T-helper 2 cell treated with Interferon-gamma antibody and Interleukin-4, amounts not matched to agents 100 ng/mL and 5 ng/mL, for 36 hours (primary cell): ENCODE measurements around the gene CCT2. TPM values are rescaled to one million over a fixed set of nuclear protein-coding genes. Genes with fewer than 3 reads are reported as not detected.

ENCODE experiments used
- intact Hi-C: fragments of 100-400 bp; cut with micrococcal nuclease; formaldehyde crosslinking; loops from one replicate; pipeline ENCODE4 v1.15.1; 2023
- total RNA-seq: library from RNA; stranded (reverse); gene quantifications from 2 replicates; pipeline ENCODE4 v1.2.3, GENCODE V29; 2022

Gene CCT2
- total RNA-seq, result 252 and 259 TPM in 2 replicates

GRCh38 chr12:69585189-69586062 is at the start of gene CCT2:
TSS of gene CCT2 (plus strand) at chr12:69585459. CDS start at chr12:69585522, 63 bp downstream.
- intact Hi-C loops, result loop anchor here (1.0 to 5.0 kb wide), 10 partner anchors 15 to 973 kb away; partner anchors contain the start of genes CPSF6, FRS2, KCNMB4 and RAB3IP

GRCh38 chr12:69540987-69541386 is 44.3 kb upstream of the CCT2 start:
- intact Hi-C loops, result no loop called here

DNA sequence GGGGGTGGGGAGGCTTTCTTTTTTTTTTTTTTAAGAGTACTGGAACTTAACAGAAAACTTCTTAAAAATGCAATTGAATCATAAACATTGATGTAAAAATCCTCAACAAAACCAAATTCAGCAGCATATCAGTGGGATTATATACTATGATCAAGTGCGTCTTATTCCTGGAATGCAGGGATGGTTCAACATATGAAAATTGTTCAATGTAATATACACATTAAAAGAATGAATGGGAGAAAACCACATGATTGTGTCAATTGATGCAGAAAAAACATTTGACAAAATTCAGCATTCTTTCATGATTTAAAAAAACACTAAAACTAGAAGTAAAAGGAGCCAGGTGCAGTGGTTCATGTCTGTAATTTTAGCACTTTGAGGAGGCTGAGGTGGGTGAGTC is 41.2 kb upstream of the CCT2 start:
- intact Hi-C loops, result no loop called here

DNA sequence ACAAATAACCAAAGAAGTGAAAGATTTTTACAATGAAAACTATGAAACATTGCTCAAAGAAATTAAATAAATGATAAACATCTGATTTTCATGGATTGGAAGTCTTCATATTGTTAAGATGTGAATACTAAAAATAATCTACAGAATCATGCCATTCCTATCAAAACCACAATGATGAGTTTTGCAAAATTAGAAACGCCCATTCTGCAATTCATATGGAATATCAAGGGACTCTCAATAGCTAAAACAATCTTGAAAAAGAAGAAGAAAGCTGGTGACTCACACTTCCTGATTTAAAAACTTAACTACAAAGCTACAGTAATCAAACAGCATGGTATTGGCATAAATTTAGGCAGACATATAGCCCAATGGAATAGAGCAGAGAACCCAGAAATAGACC is 40.2 kb upstream of the CCT2 start:
- intact Hi-C loops, result no loop called here

DNA sequence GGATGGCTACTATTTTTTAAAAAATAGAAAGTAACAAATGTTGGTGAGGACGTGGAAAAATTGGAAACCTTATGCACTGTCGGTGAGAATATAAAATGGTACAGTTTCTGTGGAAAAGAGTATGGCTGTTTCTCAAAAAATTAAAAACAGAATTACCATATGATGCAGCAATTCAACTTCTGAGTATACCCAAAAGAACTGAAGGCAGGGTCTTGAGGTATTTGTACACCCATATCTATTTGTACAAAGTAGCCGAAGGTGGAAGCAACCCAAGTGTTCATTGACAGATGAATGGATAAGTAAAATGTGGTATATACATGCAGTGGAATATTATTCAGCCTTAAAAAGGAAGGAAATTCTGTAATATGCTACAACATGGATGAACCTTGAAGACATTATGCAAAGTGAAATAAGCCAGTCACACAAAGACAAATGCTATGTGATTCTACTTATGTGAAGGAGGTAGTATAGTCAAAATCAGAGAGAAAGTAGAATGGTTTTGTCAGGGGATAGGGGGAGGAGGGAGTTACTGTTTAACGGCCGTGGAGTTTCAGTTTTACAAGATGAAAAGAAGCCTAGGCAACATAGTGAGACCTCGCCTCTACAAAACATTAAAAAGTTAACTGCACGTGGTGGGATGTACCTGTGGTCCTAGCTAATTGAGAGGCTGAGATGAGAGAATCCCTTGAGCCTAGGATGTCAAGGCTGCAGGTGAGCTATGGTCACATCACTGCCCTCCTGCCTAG is 38.4 kb upstream of the CCT2 start:
- intact Hi-C loops, result no loop called here

DNA sequence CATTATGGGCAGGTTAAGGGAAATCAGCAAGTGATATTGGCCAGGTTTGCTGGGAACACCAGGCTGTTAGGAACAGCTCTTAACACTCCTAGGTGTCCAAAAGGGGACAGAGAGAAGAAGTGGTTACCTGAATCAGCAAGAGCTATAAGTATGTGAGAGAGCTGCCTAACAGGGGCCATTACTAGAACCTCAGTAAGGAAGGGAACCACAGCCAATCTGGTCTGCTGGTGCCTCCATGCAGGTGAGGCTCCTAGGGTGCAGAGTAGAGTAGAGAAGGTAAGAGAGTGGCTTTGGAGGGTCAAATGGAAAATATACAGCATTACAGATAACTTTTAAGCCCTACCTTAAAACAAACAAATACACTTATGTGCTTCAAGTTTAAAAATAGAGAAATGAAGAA is 36.6 kb upstream of the CCT2 start:
- intact Hi-C loops, result no loop called here

GRCh38 chr12:69550569-69551350 is 34.5 kb upstream of the CCT2 start:
- intact Hi-C loops, result no loop called here

DNA sequence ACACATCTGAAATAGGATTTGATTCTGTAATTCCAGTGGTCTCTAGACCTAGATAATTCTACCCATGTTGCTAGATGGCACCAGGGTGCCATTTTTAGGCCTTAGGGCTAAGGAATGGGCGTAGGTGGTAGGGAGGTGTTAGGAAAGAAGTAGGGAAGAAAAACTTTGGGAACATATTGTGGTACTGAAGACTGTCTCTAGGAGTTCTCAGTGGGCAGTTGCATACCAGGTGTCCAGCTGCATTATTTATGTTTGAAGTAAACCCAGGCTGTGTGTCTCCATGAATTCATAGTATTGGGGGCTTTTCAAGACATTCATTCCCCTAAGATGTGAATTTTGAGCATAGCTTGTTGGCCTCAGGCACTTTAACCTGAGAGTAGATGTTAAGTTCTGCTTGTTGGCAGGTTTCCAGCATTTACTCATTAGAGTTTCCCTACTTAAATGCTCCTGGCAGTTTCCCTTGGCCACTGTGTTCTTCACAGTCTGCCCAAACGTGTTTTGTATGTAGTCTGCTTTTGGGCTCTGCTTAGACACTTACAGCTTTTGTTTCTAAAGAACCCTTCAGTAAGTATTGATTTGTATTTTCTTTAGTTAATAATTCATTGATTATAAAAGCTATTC is 31.5 kb upstream of the CCT2 start:
- intact Hi-C loops, result no loop called here

- intact Hi-C loops, result no loop called here
Measured at GRCh38 chr12:69555461-69555860, 29.8 kb upstream of the CCT2 start.

DNA sequence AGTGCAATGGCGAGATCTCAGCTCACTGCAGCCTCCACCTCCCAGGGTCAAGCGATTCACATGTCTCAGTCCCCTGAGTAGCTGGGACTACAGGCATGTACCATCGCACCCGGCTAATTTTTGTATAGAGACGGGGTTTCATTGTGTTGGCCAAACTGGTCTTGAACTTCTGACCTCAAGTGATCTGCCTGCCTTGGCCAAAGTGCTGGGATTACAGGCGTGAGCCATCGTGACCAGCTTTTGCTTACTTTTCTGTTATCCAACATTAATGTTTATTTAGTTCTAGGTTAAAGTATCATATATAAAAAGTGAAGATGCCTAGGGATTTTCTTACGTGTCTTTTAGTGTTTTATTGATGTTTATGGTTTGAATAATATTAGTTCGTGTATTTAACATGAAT is 28.9 kb upstream of the CCT2 start:
- intact Hi-C loops, result no loop called here

DNA sequence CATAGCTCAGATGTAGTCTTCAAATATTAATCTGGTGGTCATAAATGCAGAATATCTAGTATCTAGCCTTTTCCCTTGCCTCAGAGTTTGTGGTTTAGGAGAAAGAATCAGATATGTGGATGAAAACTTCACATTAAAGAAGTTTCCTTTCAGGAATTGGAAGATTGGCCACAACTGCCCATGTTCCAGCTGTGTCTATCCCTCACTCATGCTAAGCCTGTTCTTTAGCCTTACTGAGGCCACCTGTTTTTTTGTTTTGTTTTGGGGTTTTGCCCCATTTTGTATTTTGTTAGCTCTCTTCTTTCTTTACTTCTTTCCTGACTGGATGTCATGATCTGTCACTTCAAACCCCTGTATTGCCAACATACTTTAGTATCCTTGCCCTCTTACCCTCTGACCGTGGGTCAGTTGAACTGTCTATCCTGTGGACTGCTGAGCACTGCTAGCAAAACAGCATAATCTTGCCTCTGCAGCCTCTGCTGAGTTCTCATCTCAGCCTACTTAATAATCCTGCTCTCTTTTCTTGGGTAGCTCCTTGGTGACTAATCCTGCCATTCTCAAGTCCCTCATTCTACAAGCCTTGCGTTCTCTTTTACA is 22.0 kb upstream of the CCT2 start:
- intact Hi-C loops, result no loop called here

- intact Hi-C loops, result no loop called here
Measured at GRCh38 chr12:69566603-69567002, 18.7 kb upstream of the CCT2 start.

DNA sequence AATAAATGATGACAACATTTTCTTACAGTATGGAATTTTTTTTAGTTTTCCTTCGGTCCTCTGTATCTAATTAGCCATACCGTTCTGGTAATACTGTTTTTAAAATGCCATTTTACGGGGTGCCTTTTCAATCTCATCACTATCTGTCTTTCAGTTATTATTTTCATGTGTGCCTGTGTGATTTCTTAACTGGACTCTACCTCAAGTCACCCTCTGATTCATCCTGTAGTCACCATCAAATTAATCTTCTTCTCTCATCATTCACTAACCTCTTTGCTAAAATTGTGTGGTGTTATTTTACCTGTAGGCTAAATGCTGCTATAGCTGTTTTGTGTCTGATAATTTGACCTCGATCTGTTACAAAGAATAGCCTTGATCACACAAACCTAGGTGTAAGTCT is 16.0 kb upstream of the CCT2 start:
- intact Hi-C loops, result no loop called here

DNA sequence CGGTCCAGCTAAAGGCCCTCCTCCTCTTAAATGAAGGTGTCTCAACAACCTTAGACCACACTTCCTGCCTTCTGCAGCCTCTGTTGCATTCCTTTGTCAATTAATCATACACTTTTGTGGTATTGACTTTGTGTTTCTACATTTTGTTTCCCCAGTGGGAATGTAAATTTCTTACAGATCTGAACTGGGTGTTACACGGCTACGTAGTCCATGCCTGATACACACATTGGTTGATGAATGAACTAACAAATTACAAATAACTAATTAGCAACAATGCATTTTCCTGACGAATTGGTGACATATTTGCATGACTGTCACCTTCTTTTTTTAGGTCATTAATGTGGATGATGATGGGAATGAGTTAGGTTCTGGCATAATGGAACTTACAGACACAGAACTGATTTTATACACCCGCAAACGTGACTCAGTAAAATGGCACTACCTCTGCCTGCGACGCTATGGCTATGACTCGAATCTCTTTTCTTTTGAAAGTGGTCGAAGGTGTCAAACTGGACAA is 15.2 kb upstream of the CCT2 start:
- intact Hi-C loops, result loop anchor here (2.0 to 5.0 kb wide), 5 partner anchors 15 to 415 kb away; partner anchors contain the start of genes CCT2 and FRS2

DNA sequence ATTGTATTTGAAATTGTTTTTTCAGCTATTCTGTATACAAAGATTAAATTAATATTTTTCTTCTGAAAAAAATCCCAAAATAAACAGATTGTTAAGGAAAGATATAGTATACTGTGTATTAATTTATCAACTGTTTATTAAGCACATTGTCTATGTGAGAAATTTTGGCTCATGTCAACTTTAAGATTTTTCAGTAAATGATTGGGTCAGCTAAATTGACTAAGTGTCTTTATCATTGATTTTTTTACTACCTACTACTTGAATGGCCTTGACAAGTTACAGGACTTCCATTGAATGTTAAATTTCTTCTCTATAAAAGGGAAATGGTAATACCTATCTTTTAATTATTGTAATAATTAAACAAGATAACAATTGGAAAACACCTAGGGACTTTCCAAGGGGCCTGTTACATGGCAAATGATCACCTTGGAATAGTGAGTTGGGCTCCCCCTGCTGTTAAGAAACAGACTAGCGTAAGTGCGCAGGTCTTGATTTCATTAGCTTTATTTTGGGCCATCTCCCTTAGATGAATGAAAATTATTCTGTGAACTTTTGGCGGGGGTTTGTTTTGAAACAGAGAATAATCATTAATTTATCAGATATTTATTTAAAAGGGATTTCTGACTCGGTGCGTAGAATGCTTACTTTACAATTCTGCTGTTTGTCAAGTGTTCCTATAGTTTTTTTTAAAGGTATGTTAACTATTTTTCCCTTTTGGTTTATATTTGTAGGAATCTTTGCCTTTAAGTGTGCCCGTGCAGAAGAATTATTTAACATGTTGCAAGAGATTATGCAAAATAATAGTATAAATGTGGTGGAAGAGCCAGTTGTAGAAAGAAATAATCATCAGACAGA is 14.5 kb upstream of the CCT2 start:
- intact Hi-C loops, result loop anchor here (1.0 to 5.0 kb wide), 6 partner anchors 14 to 416 kb away; partner anchors contain the start of genes CCT2 and FRS2

DNA sequence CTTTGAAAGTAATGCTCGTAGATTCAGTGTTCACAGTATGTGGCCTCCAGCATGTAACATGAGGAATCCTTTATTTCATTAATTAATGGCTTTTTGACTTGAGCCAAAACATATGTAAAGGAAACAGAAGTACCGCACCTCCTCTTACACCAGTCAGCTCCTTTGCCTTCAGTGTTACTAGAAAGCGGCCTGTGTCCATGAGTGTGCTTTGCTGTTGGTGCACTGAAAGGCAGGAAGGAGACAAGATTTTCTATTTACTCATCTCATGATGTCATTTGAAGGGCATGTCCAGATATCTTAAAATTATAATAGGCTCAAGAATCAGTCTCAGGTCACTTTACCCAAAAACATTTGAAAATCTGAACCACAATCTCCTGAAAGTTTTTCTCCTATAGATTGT is 9.9 kb upstream of the CCT2 start:
- intact Hi-C loops, result no loop called here

- intact Hi-C loops, result no loop called here
Measured at GRCh38 chr12:69578283-69578682, 7.0 kb upstream of the CCT2 start.

- intact Hi-C loops, result no loop called here
Measured at GRCh38 chr12:69579029-69579428, 6.2 kb upstream of the CCT2 start.

GRCh38 chr12:69580074-69580473 is 5.2 kb upstream of the CCT2 start:
- intact Hi-C loops, result no loop called here
